Activated CD4-positive, alpha-beta T cell treated with anti-CD3 and anti-CD28 coated beads, Interleukin-2, amount 50 U/mL, for 48 hours (primary cell): ENCODE data around the gene STXBP1.

Experiments used
- DNase-seq, 2 experiments: peaks; one replicate each; pipeline ENCODE4 v3.0.0-alpha.2; 2020

Gene STXBP1

GRCh38 chr9:127694890-127695720, 83.0 kb downstream of the STXBP1 start:
- no peak for DNase-seq

- no peak for DNase-seq
These were observed 85.5 kb downstream of the STXBP1 start for GRCh38 chr9:127697575-127697974.

GRCh38 chr9:127698386-127698785, 86.3 kb downstream of the STXBP1 start:
- no peak for DNase-seq

GRCh38 chr9:127698985-127699670, 87.1 kb downstream of the STXBP1 start:
- peak; percentile 88 to 93 for DNase-seq

- DNase-seq, result no peak
These were observed 88.1 kb downstream of the STXBP1 start for GRCh38 chr9:127700140-127700539.

GRCh38 chr9:127700594-127701255, 88.6 kb downstream of the STXBP1 start:
- no peak for DNase-seq

- DNase-seq, result no peak
These were observed 91.3 kb downstream of the STXBP1 start for GRCh38 chr9:127703289-127703946.

- no peak for DNase-seq
These were observed 93.7 kb downstream of the STXBP1 start for GRCh38 chr9:127705577-127706379.

- no peak for DNase-seq
These were observed 94.8 kb downstream of the STXBP1 start, which contains the start of gene CFAP157 for GRCh38 chr9:127706836-127707241. TSS of gene CFAP157 (plus strand) at chr9:127706988. CDS start at chr9:127707032, 44 bp downstream.

- peak; percentile 19 to 45 for DNase-seq
These were observed 95.7 kb downstream of the STXBP1 start for GRCh38 chr9:127707766-127708165.

- no peak for DNase-seq
These were observed 97.0 kb downstream of the STXBP1 start for GRCh38 chr9:127708952-127709587.

GRCh38 chr9:127710204-127710783, 98.2 kb downstream of the STXBP1 start:
- no peak for DNase-seq

GRCh38 chr9:127711226-127711701, 99.2 kb downstream of the STXBP1 start:
- DNase-seq, result no peak

- DNase-seq, result no peak
These were observed 99.8 kb downstream of the STXBP1 start for GRCh38 chr9:127711831-127712274.

- DNase-seq, result no peak
These were observed 100.3 kb downstream of the STXBP1 start for GRCh38 chr9:127712371-127712770.

GRCh38 chr9:127712867-127713266, 100.8 kb downstream of the STXBP1 start:
- no peak for DNase-seq

- no peak for DNase-seq
These were observed 102.1 kb downstream of the STXBP1 start for GRCh38 chr9:127714020-127714750.

GRCh38 chr9:127714951-127715469, 102.9 kb downstream of the STXBP1 start:
- peak; percentile 16 to 28 for DNase-seq

GRCh38 chr9:127715470-127716337, 103.6 kb downstream of the STXBP1 start, which contains the start of the genes PTRH1 and TTC16:
TSS of gene PTRH1 (minus strand) at chr9:127715663. CDS start at chr9:127715639, 24 bp downstream.
TSS of gene TTC16 (plus strand) at chr9:127716079. CDS start at chr9:127716146, 67 bp downstream.
- DNase-seq, result peak; percentile 98 to 99
